MCF 10A (cell line): ENCODE measurements around the gene NTMT2. TPM values are rescaled to one million over a fixed set of nuclear protein-coding genes. Genes with fewer than 3 reads are reported as not detected.

Experiments
- BruUV-seq: library from RNA; stranded (reverse); fragments of 400-500 nt; replicated peaks from 2 replicates; lab custom pipeline; 2021; lab: Mats Ljungman, UMichigan
- CTCF ChIA-PET: fragments of 300-600 bp; sonication (Branson Sonifier 250); formaldehyde crosslinking; extraction: SDS; loops from one replicate; lab custom pipeline; 2021; ENCODE audit warnings: antibody characterized with exemption, inconsistent platforms; lab: Yijun Ruan, JAX
- POLR2A ChIA-PET: fragments of 300-600, 350-650 bp; sonication (Branson Sonifier 250); formaldehyde crosslinking; extraction: SDS; loops from one replicate; lab custom pipeline; 2020; ENCODE audit warnings: antibody characterized with exemption, inconsistent platforms; lab: Yijun Ruan, JAX
- DNase-seq: peaks from one replicate; pipeline ENCODE4 v3.0.0-alpha.2; 2018; ENCODE audit not compliant: unreplicated experiment
- H3K27ac Mint-ChIP-seq: one replicate; pipeline ENCODE4 v1.8.0; 2022; ENCODE audit warnings: mild to moderate bottlenecking, low read depth, mixed read lengths; ENCODE audit not compliant: unreplicated experiment
- H3K27me3 Mint-ChIP-seq: one replicate; pipeline ENCODE4 v1.8.0; 2022; ENCODE audit warnings: mixed read lengths; ENCODE audit not compliant: insufficient read depth, unreplicated experiment
- H3K36me3 Mint-ChIP-seq: one replicate; pipeline ENCODE4 v1.8.0; 2022; ENCODE audit warnings: mild to moderate bottlenecking, moderate library complexity, mixed read lengths; ENCODE audit not compliant: insufficient read depth, unreplicated experiment
- H3K4me1 Mint-ChIP-seq: one replicate; pipeline ENCODE4 v1.8.0; 2022; ENCODE audit warnings: mixed read lengths; ENCODE audit not compliant: insufficient read depth, unreplicated experiment
- H3K4me3 Mint-ChIP-seq: one replicate; pipeline ENCODE4 v1.8.0; 2022; ENCODE audit warnings: mild to moderate bottlenecking, moderate library complexity, mixed read lengths; ENCODE audit not compliant: unreplicated experiment
- H3K9me3 Mint-ChIP-seq: one replicate; pipeline ENCODE4 v1.8.0; 2022; ENCODE audit warnings: mixed read lengths; ENCODE audit not compliant: unreplicated experiment
- intact Hi-C: fragments of 100-400 bp; cut with micrococcal nuclease; formaldehyde crosslinking; loops from 2 replicates; pipeline ENCODE4 v1.14.1; 2022
- microRNA-seq: library from miRNA; unstranded; fragments of <30 nt; microRNA quantifications from one replicate; pipeline ENCODE4 v1.2.0, GENCODE V29; 2022
- total RNA-seq: library from RNA; stranded (reverse); gene quantifications from 2 replicates; pipeline ENCODE4 v1.2.3, GENCODE V29; 2022
- TF ChIP-seq, protein P1 (sequence below): fragments of 200-600 bp; IDR thresholded peaks from one replicate; pipeline ENCODE4 v1.8.0; 2022; ENCODE audit warnings: antibody characterized with exemption, mild to moderate bottlenecking; ENCODE audit not compliant: unreplicated experiment

Gene NTMT2
- total RNA-seq, 1 experiment from 2014 or later = not detected

DNA sequence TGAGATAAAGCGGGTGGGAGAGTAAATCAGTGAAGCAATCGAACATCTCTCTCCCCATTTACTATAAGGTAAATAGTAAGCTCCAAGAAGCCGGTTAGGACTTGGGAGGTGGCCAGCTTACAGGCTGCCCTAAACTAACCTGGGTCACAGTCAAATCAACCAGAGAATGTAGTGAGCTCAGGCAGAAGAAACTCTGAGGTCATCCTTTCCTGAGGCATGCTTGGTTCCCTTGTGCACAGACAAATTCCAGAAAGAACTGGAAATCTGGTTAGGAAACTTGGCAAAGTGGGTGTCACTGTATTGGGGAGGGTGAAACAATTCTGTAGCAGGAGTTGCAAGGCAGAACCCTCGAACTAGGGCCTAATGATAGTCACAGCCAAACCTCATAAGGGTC, 72.5 kb downstream of the NTMT2 start:
- TF ChIP-seq, protein P1, sequence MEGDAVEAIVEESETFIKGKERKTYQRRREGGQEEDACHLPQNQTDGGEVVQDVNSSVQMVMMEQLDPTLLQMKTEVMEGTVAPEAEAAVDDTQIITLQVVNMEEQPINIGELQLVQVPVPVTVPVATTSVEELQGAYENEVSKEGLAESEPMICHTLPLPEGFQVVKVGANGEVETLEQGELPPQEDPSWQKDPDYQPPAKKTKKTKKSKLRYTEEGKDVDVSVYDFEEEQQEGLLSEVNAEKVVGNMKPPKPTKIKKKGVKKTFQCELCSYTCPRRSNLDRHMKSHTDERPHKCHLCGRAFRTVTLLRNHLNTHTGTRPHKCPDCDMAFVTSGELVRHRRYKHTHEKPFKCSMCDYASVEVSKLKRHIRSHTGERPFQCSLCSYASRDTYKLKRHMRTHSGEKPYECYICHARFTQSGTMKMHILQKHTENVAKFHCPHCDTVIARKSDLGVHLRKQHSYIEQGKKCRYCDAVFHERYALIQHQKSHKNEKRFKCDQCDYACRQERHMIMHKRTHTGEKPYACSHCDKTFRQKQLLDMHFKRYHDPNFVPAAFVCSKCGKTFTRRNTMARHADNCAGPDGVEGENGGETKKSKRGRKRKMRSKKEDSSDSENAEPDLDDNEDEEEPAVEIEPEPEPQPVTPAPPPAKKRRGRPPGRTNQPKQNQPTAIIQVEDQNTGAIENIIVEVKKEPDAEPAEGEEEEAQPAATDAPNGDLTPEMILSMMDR = no peak
- intact Hi-C loops = no loop called here
- CTCF ChIA-PET = interaction anchor here (0.5 to 0.8 kb wide), 2 partner anchors 161 to 710 kb away, joined by 3 read pairs; no protein-coding TSS in a partner anchor

More for the DNA sequence above, 72.5 kb downstream of the NTMT2 start:
- BruUV-seq = no TSS peak
- Mint-ChIP-seq H3K27ac (no peak overlapping the region), H3K9me3 (peaks cover 7% of the 10 kb centered on the region), H3K4me3 (no peak overlapping the region), H3K36me3 (no peaks in the 10 kb centered on the region), H3K4me1 (no peaks in the 10 kb centered on the region), H3K27me3 (no peaks in the 10 kb centered on the region)
- DNase-seq = no peak
- POLR2A ChIA-PET = no interaction called here

Small RNA genes lying within 50 kb of the gene (microRNA-seq; reads per million reads assigned to microRNA genes)
- gene MIR3119-1 (not detected), gene MIR3119-2 (not detected)

Other genes starting within 250 kb of the NTMT2 start
- gene KIFAP3, start 71.3 kb upstream of the NTMT2 start, total RNA-seq = 29.2 and 41.1 TPM in 2 replicates